NCI-H2029 (cell line): ENCODE results near the gene ITPKB.
"Not testable (repeated sequence)": the region's sequence is repeated elsewhere in the genome, so short reads cannot be mapped to it uniquely, and the experiment has no call there.

Source experiments
- DNase-seq: peaks from one replicate; lab custom pipeline; 2025; lab: John Stamatoyannopoulos, UW

The ITPKB gene

DNA sequence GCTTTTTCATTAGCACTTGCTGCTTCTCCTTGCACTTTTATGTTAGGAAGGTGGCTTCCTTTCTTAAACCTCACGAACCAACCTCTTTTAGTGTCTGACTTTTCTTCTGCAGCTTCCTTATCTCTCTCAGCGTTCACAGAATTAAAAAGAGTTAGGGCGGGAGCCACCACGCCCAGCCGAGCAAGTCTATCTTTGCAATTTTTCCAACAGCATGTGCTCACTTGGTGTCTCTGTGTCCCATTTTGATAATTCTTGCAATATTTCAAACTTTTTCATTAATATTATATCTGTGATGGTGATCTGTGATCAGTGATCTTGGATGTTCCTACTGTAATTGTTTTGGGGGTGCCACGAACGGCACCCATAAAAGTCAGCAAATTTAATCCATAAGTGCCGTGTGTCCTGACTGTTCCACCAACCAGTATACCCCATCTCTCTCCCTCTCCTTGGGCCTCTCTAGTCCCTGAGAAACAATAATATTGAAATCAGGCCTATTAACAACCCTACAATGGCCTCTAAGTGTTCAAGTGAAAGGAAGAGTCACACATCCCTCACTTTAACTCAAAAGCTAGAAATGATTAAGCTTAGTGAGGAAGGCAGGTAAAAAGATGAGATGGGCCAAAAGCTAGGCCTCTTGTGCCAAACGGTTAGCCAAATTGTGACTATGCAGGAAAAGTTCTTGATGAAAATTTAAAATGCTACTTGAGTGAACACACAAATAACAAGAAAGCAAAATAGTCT, 15.9 kb upstream of the ITPKB start:
- DNase-seq = no peak

GRCh38 chr1:226754097-226754496, 15.0 kb upstream of the ITPKB start:
- DNase-seq = no peak

- DNase-seq = no peak
These were observed 12.6 kb upstream of the ITPKB start for GRCh38 chr1:226751703-226752102.

- DNase-seq = no peak
These were observed 12.1 kb upstream of the ITPKB start for GRCh38 chr1:226751214-226751613.

- no peak for DNase-seq
These were observed 10.4 kb upstream of the ITPKB start for GRCh38 chr1:226749467-226749866.

DNA sequence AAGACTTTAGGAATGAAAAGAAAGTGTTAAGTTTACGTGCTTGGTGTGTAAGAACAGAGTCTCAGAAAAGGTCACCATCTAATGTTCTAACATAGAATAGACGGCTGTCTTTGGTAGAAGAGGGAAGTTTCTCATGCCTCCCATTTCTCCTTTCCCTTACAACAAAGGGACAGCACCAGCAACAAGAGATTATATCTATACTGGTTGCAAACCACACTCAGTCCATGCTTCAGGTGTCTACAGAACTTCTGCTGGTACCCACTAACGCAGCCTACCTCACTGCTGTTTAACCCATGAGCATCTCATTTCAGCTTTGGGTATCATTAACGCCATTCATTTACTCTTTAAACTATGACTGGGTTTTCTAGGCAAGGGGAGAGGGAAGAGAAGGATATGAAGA, 9.2 kb upstream of the ITPKB start:
- DNase-seq = no peak

DNA sequence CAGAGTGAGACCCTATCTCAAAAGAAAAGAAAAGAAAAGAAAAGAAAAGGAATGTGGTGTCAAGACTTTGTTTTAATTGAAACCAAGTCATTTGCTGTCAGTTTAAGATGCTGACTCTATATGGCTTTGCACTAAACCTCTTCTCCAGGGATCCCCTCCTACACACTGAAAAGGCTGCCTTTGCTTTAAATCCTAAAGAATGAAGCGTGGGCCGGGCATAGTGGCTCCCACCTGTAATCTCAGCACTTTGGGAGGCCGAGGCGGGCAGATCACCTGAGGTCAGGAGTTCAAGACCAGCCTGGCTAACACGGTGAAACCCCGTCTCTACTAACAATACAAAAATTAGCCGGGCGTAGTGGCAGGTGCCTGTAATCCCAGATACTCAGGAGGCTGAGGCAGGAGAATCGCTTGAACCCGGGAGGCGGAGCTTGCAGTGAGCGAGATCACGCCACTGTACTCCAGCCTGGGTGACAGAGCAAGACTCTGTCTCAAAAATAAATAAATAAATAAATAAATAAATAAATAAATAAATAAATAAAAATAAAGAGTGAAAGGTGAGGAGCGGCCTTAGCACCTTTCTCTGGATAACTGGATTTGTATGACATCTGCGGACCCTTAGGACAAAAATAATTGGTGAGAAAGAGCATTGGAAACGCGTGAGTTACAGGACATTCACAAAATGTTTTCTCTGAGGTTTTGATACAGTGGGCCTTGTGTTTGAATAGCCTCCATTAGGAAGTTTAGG, 8.6 kb upstream of the ITPKB start:
- DNase-seq = not testable (repeated sequence)

DNA sequence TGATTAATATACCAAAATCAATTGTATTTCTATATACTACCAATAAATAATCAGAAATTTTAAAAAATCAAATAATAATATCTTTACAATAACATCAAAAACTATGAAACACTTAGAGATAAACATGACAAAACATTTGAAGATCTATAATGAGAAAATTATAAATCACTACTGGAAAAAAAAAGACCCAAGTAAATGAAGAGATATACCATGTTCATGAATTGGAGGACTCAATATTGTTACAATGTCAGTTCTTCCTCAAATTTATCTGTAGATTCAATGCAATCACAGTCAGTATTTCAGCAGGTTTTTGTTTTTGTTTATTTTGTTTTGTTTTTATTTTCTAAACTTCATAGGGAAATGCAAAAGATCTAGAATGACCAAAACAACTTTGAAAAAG, 4.2 kb upstream of the ITPKB start:
- no peak for DNase-seq

- no peak for DNase-seq
These were observed 1.9 kb upstream of the ITPKB start for GRCh38 chr1:226741009-226741408.

GRCh38 chr1:226739696-226740065, 599 bp upstream of the ITPKB start:
- no peak for DNase-seq

DNA sequence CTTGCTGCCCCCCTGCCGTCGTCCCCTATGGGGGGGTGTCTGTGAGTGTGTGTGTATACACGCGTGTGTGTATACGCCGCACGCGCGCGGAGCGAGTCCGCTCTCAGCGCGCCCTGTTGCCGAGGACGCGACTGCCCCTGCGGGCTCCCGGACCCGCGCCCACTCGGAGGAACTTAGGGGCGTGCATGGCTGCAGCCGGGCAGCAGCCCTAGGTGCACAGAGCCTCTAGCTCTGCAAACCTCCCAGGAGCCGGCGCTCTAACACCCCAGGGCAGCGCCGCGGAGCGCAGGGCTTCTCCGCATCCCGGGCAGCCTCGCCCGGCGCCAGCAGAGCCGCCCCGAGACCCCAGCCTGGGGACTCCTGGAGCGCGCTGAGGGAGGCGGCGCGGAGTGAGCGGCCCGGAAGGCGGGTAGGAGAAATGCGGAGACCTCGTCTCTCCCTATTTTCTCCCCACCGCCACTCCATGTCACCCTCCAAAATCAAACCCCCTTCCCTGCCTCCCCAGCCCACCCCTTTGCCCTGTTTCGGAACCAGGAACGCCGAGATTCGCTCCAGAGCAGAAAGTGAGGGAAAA, 574 bp downstream of the ITPKB start:
- DNase-seq = no peak

- no peak for DNase-seq
These were observed 1.2 kb downstream of the ITPKB start for GRCh38 chr1:226737819-226738420.

GRCh38 chr1:226736908-226737818, 1.9 kb downstream of the ITPKB start:
- DNase-seq = no peak

DNA sequence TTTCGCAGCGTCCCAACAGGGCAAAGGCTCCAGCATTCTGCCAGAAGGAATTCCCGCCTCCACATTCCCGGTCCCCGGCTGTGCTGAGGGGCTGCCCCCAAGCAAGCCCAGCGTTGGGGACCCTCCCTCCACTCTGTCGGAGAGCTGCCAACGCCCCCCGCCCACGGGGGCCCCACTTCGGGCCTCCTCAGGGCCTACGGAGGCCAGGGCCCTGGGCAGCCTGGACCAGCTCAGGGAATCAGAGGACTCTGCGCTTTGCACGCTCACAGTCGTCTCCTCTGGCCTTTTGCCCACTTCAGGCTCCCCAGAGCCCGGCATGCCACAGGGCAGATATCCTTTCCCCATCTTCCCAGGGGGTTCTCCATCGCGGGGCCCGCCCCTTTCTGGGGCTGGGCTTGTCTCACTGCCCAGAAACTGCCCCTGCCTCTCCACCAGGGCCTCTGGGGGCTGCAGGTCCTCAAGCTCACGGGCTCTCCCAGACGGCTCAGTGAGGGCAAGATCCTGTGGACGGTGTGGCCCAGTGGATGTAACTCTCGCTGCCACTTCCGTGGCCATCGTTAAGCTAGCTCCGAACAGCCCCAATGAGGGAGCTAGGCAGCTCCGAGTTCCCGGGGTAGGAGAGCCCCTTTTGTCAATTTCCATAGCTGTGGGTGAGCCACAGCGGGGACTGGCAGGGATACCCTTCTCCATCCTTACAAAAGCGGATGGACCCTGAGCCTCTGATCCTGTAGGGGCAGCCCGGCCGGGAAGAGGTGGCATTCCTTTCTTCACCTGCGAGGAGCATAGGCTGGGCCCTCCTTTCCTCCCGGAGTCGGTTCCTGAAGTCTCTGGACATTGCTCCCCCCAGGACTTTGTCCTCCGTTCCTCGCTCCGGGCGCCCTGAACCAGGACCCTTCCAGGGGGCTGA, 2.8 kb downstream of the ITPKB start:
- DNase-seq = no peak

DNA sequence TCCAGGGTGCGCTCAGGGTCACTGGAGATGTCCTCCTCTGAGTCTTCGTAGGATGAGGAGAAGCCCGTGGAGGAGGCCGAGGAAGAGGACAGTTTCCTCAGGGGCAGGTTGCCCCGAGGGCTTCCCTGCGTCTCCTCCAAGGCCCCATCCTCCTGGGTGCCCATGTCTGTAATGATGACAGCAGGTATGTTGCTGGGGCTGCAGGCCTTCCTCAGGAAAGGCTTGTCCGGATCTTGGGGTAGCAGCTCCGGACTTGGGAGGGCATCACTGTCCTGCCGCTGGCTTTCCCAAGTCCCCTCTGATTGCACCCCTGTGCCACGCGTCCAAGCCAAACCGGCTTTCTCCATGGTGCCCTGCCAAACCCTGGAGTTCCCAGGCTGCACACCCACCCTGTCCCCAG, 3.5 kb downstream of the ITPKB start:
- no peak for DNase-seq

DNA sequence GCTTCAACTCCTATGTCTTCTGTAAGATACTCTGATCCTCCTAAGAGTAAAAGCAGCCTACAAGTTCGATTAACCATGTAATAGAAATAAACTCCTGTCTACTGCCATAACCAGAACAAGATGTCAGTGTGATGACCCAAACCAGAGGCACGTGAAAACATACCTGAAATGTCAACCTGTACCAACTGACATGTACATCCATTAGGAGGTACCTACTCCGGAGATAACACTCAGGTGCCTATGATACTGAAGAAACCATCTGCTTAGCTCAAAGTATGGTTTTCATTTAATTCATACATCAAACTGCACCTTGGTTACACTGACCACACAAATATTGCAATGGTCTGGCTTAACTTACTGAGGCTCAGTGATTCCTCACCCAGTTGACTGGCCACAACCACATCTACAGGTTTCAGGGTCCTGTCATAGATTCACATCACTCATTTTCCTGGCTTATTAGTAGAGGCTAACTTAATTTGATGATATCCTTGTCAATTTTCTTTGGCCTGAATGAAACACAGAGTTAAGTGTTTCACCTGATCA, 4.4 kb downstream of the ITPKB start:
- no peak for DNase-seq

DNA sequence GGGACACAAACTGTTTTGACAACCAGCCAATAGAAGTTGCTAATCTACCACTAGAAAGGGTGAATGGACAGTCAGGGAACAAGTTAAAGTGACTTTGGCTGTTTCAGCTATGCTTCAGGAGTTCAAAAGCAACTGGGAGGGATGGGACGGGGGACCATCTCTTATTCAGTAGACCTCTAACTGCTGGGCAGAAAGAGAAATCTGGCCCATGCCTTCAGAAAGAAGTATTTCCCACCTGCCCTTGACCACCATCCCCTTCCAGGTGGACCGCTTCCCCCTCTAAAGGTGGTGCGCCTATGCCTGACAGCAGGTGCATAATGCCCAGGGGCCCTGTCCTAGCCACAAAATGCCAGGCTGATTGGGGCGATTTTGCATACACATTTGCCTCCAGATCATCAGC, 5.2 kb downstream of the ITPKB start:
- no peak for DNase-seq

DNA sequence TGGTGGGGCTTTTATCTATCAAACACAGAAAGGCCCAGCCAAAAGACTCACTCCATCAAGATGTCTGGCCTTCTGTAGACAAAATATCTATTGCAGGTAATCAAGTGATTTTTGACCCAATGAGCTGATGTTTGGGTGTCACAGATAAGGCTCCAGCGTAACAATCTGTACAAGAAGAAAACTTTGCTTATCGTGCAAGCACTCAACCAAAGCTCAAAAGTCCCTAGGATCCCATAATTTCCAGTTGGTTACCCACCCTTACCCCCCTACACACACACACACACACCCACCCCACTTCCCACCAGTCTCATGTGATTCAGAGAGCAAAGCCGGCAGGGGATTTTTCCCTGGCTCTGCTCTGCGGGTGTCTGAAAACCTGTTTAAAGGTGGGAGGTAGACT, 5.8 kb downstream of the ITPKB start:
- no peak for DNase-seq

DNA sequence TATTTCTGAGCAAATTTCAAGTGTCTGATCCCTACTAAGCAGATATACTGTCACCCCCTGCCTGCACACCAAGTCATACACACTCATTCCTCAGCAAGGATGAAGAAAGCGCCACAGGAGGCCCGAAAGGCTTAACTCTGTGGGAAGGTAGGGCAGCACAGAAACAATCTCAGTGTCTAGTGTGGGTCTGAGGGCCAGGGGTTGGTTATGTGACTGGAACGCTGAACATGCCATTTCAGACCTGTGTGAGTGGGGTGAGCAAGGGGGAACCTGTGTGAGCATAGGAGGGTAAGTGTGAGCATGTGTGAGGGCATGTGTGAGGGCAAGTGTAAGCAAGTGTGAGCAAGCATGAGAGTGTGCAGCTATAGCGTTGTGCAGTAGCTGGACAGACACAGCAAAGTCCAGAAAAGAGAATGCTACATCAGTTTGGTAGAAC, 6.2 kb downstream of the ITPKB start:
- no peak for DNase-seq

- DNase-seq = no peak
These were observed 7.7 kb downstream of the ITPKB start for GRCh38 chr1:226731257-226731893.
